Mucosa of rectum (tissue), 2 donors: Measurements from ENCODE around the gene ULK4.

ENCODE experiments used
- H3K27ac ChIP-seq, 2 donors: one replicate each; pipeline ENCODE4 v1.7.0; 2013; ENCODE audit warnings: inconsistent platforms in 2 of 2, low read depth in 2 of 2, low read length in 2 of 2
- H3K27me3 ChIP-seq, 2 donors: one replicate each; pipeline ENCODE4 v1.7.0; 2013; ENCODE audit warnings: low read length in 2 of 2; ENCODE audit not compliant: control insufficient read depth in 2 of 2, insufficient read depth in 2 of 2
- H3K36me3 ChIP-seq, 2 donors: one replicate each; pipeline ENCODE4 v1.7.0; 2013; ENCODE audit warnings: low read length in 2 of 2; ENCODE audit not compliant: control insufficient read depth in 2 of 2, insufficient read depth in 2 of 2
- H3K4me1 ChIP-seq, 2 donors: one replicate each; pipeline ENCODE4 v1.7.0; 2013; ENCODE audit warnings: low read length in 2 of 2, mild to moderate bottlenecking in 1 of 2; ENCODE audit not compliant: control insufficient read depth in 2 of 2, insufficient read depth in 2 of 2
- H3K4me3 ChIP-seq, 2 donors: one replicate each; pipeline ENCODE4 v1.7.0; 2013; ENCODE audit warnings: low read length in 2 of 2
- H3K9ac ChIP-seq, 2 donors: one replicate each; pipeline ENCODE4 v1.7.0; 2013; ENCODE audit warnings: low read length in 2 of 2, low read depth in 1 of 2, mild to moderate bottlenecking in 1 of 2
- H3K9me3 ChIP-seq, 2 donors: one replicate each; pipeline ENCODE4 v1.7.0; 2013; ENCODE audit warnings: low read length in 2 of 2; ENCODE audit not compliant: control insufficient read depth in 2 of 2
- donor health status: healthy.
- donor health status: Normal muscosa, but diverticular disease.

Gene ULK4

DNA sequence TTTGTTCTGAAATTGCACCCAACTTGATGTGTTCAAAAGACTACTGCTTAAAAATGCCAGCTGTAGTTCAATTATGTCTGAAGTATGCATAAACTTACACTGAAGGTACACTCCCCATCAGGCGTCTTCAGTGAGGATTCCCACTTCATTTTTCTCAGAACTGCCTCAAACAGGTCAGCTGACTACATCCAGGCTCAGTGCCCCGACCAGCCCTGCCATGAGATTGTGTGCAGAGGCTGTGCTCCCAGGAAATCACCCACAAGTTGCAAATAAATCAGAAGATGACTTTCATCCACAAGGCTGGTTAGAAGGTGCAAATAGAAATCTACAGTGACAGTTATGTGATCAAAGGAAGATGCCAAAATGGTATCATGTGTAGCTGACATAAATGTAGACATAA lies 711.1 kb downstream of the ULK4 start:
- no peaks in the 10 kb centered on the region for H3K9me3 ChIP-seq
- no peak overlapping the region for H3K4me3 ChIP-seq
- H3K27ac ChIP-seq: no peak overlapping the region
- H3K36me3 ChIP-seq: no peaks in the 10 kb centered on the region
- no peaks in the 10 kb centered on the region for H3K4me1 ChIP-seq
- no peaks in the 10 kb centered on the region for H3K27me3 ChIP-seq
- no peak overlapping the region for H3K9ac ChIP-seq

- Histone ChIP-seq H3K27me3 (no peaks in the 10 kb centered on the region), H3K9ac (no peak overlapping the region), H3K27ac (no peak overlapping the region), H3K36me3 (peaks cover 0 to 3% of the 10 kb centered on the region in 2 donors), H3K4me1 (no peaks in the 10 kb centered on the region), H3K4me3 (no peak overlapping the region), H3K9me3 (no peaks in the 10 kb centered on the region)
These were observed 712.6 kb downstream of the ULK4 start for GRCh38 chr3:41249318-41249717.

- Histone ChIP-seq H3K9me3 (no peaks in the 10 kb centered on the region), H3K27me3 (no peaks in the 10 kb centered on the region), H3K9ac (no peak overlapping the region), H3K4me3 (no peak overlapping the region), H3K27ac (no peak overlapping the region), H3K4me1 (no peaks in the 10 kb centered on the region), H3K36me3 (peaks cover 0 to 3% of the 10 kb centered on the region in 2 donors)
These were observed 713.4 kb downstream of the ULK4 start for GRCh38 chr3:41248525-41248924.

DNA sequence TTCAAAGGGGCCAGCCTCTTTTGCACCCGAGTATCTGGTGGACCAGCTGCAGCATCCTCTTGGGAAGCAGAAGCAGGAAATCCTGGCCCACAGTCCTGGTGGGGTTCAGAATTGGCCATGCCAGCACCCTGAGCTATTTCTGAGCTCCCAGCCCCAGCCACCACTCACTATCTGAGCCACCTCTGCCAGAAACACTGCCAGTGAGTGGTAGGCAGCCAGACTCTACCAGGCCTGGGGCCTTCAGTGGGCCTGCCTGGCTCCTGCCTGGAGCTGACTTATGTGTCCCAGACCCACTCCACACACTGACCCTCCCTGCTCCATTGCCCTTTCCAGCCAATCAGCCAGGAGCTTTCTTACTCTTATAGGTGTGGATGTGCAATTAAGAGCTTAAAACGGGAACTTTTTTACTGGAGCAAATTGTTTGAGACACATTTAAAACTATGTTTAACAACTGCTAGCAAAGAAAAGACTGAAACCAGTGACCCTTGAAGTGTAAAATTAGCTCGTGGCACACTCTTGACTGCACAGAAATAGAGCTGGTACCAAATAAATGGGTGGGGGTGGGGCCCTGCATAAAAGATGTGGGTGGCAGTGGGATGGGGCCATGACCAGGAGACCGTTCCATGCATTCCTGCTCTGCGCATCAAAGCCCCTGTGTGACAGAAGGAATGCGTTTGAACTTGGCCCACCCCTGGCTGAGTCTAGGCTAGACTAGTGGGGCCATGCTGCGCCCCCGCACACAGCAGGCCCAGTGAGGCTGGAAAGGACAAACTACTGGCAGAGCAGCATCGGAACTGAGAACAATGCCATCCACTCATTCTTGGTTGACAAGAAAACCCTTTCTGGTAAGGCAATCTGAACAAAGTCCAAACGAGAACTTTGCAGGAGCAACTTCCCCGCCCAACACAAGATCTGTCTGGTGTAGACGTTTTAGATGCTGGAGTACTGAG lies 714.6 kb downstream of the ULK4 start:
- Histone ChIP-seq H3K27me3 (no peaks in the 10 kb centered on the region), H3K9me3 (no peaks in the 10 kb centered on the region), H3K9ac (no peak overlapping the region), H3K4me3 (no peak overlapping the region), H3K27ac (no peak overlapping the region), H3K4me1 (no peaks in the 10 kb centered on the region), H3K36me3 (peaks cover 0 to 3% of the 10 kb centered on the region in 2 donors)

DNA sequence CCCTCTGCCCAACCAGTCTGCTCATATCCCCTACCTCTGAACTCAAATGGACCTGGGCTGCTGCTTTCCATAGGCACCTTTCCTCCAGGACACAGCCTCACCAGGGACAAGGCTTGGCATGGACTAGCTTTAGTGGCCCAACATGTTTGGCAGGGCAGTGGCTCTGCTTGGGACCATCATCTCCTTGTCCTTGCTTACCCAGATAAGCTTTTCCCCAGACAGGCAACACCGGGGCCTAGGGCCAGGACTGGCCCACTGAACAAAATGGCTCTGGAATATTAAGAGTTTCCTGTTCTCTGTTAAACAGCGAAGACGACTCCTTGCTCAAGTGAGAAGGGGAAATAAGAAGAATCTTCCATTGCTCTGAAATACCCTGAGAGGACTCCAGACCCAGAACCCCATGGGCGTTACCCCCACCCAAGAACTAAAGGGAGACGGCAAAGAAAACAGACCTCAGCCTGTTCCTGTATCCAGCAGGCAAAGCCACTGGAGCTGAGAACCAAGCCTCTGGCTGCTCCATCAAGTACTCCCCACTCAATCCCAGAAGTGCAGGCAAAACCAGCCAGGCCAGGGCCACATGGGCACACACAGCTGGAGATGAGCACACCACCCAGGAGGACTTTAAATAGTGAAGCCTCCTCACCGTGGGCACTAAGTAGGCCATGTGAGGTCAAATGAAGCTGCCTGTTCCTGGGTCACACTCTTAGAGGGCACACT lies 717.1 kb downstream of the ULK4 start:
- H3K27me3 ChIP-seq: no peaks in the 10 kb centered on the region
- no peaks in the 10 kb centered on the region for H3K4me1 ChIP-seq
- H3K27ac ChIP-seq: no peak overlapping the region
- H3K36me3 ChIP-seq: peaks cover 12 to 19% of the 10 kb centered on the region in 2 donors
- no peak overlapping the region for H3K4me3 ChIP-seq
- H3K9me3 ChIP-seq: no peaks in the 10 kb centered on the region
- H3K9ac ChIP-seq: no peak overlapping the region

- Histone ChIP-seq H3K27me3 (no peaks in the 10 kb centered on the region), H3K36me3 (peaks cover 27 to 34% of the 10 kb centered on the region in 2 donors), H3K27ac (no peak overlapping the region), H3K4me3 (no peak overlapping the region), H3K9me3 (no peaks in the 10 kb centered on the region), H3K4me1 (no peaks in the 10 kb centered on the region), H3K9ac (no peak overlapping the region)
These were observed 718.7 kb downstream of the ULK4 start for GRCh38 chr3:41243183-41243582.

DNA sequence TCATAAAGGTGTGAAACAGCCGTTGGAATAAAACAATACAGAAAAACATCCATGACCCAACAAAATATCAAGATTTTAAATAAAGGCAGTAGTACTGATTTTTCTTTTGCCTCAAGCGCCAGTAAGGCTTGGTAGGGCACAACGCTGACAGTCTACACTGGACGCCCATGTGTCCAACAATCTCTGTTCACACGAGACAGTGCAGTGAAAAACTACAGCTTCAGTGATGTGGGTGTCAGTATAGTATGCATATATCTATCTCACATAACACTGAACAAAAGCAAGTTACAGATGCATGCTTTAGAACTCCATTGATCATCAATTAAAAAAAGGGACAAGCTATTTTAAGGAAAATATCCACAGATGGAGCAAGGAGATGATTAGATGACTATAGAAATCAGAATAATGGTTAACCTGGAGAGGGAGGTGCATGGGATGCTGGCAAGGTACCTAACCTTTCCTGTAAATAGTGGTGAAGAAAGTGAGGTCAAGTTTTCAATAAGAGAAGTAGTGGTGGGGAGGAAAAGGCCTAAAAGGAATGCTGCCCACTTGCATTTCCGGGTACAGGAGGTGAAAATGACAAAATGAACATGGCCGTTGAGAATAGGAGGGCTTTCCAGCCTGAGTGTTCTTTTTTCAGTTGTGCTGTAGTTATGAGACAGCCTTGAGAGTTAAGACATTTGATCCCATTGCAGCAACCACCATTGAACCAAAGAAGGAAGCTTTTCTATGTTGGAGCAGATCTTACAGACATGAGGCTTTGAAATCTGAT lies 719.9 kb downstream of the ULK4 start:
- Histone ChIP-seq H3K4me3 (no peak overlapping the region), H3K27me3 (no peaks in the 10 kb centered on the region), H3K9ac (no peak overlapping the region), H3K27ac (no peak overlapping the region), H3K4me1 (no peaks in the 10 kb centered on the region), H3K36me3 (peaks cover 37 to 46% of the 10 kb centered on the region in 2 donors), H3K9me3 (no peaks in the 10 kb centered on the region)

DNA sequence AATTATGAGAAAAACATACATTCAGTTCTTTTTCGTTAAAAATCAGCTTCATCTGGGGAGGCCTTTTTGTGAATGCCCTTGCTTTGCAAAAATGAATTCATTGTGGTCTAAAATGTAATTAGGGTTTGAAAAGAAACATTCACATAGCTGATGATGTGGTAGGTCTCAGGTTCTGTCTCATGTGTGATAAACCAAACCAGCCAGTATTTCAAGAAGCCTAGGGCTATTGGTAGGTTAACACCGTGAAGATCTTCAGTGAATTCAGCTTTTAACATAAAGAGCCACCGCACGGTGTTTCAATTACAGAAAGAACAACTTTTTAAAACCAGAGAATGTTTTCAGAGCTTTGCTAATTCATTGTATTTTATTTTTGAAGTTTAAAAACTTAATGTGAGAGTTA lies 720.7 kb downstream of the ULK4 start:
- Histone ChIP-seq H3K4me3 (no peak overlapping the region), H3K27ac (no peak overlapping the region), H3K9me3 (no peaks in the 10 kb centered on the region), H3K9ac (no peak overlapping the region), H3K27me3 (no peaks in the 10 kb centered on the region), H3K36me3 (peaks cover 46 to 53% of the 10 kb centered on the region in 2 donors), H3K4me1 (no peaks in the 10 kb centered on the region)

DNA sequence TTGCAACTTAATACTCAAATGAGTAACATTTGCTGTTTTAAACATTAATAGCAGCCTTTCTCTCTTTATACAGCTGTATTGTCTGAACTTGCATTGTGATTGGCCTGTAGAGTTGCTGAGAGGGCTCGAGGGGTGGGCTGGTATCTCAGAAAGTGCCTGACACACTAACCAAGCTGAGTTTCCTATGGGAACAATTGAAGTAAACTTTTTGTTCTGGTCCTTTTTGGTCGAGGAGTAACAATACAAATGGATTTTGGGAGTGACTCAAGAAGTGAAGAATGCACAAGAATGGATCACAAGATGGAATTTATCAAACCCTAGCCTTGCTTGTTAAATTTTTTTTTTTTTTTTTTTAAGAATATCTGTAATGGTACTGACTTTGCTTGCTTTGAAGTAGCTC lies 722.3 kb downstream of the ULK4 start:
- Histone ChIP-seq H3K4me3 (no peak overlapping the region), H3K4me1 (no peaks in the 10 kb centered on the region), H3K9ac (no peak overlapping the region), H3K27me3 (no peaks in the 10 kb centered on the region), H3K27ac (no peak overlapping the region), H3K9me3 (no peaks in the 10 kb centered on the region), H3K36me3 (peaks cover 61 to 64% of the 10 kb centered on the region in 2 donors)

DNA sequence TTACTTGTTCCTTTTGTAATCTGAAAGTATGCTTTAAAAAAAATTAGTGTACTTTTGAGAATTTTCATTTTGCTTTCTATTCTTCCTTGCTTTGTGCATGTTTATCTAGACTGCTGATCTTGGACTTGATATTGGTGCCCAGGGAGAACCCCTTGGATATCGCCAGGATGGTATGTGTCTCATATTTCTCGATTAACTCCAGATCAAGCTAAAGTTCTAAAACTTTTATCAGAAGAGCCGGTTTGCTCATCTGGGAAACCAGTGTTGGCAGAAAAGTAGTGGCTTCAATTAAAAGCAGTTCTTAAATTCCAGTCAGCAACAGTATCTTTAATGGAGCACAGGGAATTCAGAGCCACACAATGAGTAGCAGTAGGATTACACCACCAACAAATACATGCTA lies 724.0 kb downstream of the ULK4 start:
- H3K4me1 ChIP-seq: no peaks in the 10 kb centered on the region
- H3K36me3 ChIP-seq: peaks cover 78 to 81% of the 10 kb centered on the region in 2 donors
- no peak overlapping the region for H3K27ac ChIP-seq
- H3K9ac ChIP-seq: no peak overlapping the region
- no peak overlapping the region for H3K4me3 ChIP-seq
- no peaks in the 10 kb centered on the region for H3K27me3 ChIP-seq
- no peaks in the 10 kb centered on the region for H3K9me3 ChIP-seq
